ENCODE data around the gene MED8. TPM values are rescaled to one million over a fixed set of nuclear protein-coding genes. Genes with fewer than 3 reads are reported as not detected.

Gene MED8
- total and polyA plus RNA-seq, 2 of the 13 experiments (the other 11 are each of a cell fraction or from before 2014, with no cell fraction given): 16.9 to 77.4 TPM

DNA sequence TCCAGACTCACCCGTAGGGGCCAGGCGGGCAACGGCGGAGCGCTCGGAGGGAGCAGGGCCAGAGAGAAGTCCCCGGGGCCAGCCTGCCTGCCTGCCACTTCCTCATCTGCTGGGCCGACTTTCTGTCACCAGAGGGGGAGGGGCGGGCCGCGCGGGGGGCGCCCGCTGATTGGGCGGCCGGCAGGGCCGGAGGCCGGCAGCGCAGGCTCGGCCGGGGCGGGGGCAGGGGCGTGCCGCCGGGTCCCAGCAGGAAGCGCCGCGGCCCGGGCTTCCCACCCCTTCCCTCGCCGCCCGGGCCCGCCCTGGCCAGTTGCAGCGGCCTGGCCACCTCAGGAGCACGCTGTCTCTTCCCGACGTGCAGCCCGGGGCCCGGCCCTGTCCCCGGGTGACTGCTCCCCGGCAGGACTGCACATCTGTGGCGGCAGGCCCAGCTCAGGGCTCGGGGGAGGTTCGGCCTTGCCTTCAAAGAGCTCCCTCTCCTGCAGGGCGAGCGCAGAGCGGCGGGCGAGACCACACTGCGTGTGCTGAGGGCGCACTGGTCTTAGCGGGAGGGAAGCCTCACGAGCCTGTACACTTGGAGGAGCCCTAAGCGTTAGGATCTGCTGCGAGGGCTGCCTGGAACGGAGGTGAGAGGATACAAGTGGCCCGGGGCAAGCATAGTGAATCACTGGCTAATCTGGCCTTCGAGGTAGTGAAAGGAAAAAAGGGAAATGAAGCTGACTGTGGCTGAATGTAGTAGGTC, 21.5 kb downstream of the MED8 start, which contains the start of gene ELOVL1 (continued):
- TF ChIP-seq, protein P1, sequence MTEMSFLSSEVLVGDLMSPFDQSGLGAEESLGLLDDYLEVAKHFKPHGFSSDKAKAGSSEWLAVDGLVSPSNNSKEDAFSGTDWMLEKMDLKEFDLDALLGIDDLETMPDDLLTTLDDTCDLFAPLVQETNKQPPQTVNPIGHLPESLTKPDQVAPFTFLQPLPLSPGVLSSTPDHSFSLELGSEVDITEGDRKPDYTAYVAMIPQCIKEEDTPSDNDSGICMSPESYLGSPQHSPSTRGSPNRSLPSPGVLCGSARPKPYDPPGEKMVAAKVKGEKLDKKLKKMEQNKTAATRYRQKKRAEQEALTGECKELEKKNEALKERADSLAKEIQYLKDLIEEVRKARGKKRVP (CRISPR knock-in tag; IDR thresholded peaks at IDR 0.05): peak in 1 of 2 experiments; percentile 72; a peak in 1 of 4 replicates
- no peak; the same call in 1 of the 2 replicates for TF ChIP-seq ESRRA (CRISPR knock-in tag; IDR thresholded peaks at IDR 0.05; ENCODE audit: low read depth)
- no peak for TF ChIP-seq ZNF234 (CRISPR knock-in tag; conservative IDR thresholded peaks at IDR 0.05)
- TF ChIP-seq IRX3 (CRISPR knock-in tag; IDR thresholded peaks at IDR 0.05; ENCODE audit: borderline replicate concordance, low read depth): peak; percentile 88; the same call in 1 of the 2 replicates
- TF ChIP-seq ZNF335 (CRISPR knock-in tag; IDR thresholded peaks at IDR 0.05): peak; percentile 64; the same call in 1 of the 2 replicates
- 0 out of 2 replicates have a peak, but pooled peaks have one; percentile 51 for TF ChIP-seq ZNF317 (CRISPR knock-in tag; IDR thresholded peaks at IDR 0.05)
- TF ChIP-seq ZNF883 (CRISPR knock-in tag; IDR thresholded peaks at IDR 0.05; ENCODE audit: not compliant biosample characterization): peak; percentile 92
- TF ChIP-seq, protein P2, sequence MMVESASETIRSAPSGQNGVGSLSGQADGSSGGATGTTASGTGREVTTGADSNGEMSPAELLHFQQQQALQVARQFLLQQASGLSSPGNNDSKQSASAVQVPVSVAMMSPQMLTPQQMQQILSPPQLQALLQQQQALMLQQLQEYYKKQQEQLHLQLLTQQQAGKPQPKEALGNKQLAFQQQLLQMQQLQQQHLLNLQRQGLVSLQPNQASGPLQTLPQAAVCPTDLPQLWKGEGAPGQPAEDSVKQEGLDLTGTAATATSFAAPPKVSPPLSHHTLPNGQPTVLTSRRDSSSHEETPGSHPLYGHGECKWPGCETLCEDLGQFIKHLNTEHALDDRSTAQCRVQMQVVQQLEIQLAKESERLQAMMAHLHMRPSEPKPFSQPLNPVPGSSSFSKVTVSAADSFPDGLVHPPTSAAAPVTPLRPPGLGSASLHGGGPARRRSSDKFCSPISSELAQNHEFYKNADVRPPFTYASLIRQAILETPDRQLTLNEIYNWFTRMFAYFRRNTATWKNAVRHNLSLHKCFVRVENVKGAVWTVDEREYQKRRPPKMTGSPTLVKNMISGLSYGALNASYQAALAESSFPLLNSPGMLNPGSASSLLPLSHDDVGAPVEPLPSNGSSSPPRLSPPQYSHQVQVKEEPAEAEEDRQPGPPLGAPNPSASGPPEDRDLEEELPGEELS (CRISPR knock-in tag; IDR thresholded peaks at IDR 0.05): peak; percentile 37
- TF ChIP-seq, protein P3, sequence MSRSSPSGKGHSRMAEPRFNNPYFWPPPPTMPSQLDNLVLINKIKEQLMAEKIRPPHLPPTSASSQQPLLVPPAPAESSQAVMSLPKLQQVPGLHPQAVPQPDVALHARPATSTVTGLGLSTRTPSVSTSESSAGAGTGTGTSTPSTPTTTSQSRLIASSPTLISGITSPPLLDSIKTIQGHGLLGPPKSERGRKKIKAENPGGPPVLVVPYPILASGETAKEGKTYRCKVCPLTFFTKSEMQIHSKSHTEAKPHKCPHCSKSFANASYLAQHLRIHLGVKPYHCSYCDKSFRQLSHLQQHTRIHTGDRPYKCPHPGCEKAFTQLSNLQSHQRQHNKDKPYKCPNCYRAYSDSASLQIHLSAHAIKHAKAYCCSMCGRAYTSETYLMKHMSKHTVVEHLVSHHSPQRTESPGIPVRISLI (CRISPR knock-in tag; IDR thresholded peaks at IDR 0.05; ENCODE audit: borderline replicate concordance): peak; percentile 36; the same call in 1 of the 2 replicates
- no peak for TF ChIP-seq ZNF629 (CRISPR knock-in tag; conservative IDR thresholded peaks at IDR 0.05)
- TF ChIP-seq ZNF510 (CRISPR knock-in tag; IDR thresholded peaks at IDR 0.05; ENCODE audit: low read depth): no peak
- TF ChIP-seq HINFP (CRISPR knock-in tag; IDR thresholded peaks at IDR 0.05; ENCODE audit: low read depth): peak; percentile 45
- no peak for TF ChIP-seq FOXA1 (IDR thresholded peaks at IDR 0.05)
- peak; percentile 44; the same call in 1 of the 2 replicates for TF ChIP-seq FOXA1 (CRISPR knock-in tag; IDR thresholded peaks at IDR 0.05)
- TF ChIP-seq, protein P4, sequence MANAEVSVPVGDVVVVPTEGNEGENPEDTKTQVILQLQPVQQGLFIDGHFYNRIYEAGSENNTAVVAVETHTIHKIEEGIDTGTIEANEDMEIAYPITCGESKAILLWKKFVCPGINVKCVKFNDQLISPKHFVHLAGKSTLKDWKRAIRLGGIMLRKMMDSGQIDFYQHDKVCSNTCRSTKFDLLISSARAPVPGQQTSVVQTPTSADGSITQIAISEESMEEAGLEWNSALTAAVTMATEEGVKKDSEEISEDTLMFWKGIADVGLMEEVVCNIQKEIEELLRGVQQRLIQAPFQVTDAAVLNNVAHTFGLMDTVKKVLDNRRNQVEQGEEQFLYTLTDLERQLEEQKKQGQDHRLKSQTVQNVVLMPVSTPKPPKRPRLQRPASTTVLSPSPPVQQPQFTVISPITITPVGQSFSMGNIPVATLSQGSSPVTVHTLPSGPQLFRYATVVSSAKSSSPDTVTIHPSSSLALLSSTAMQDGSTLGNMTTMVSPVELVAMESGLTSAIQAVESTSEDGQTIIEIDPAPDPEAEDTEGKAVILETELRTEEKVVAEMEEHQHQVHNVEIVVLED (CRISPR knock-in tag; IDR thresholded peaks at IDR 0.05; ENCODE audit: borderline replicate concordance): no peak
- TF ChIP-seq ZBTB10 (CRISPR knock-in tag; IDR thresholded peaks at IDR 0.05; ENCODE audit: borderline replicate concordance): 0 out of 2 replicates have a peak, but pooled peaks have one; percentile 51
- no peak for TF ChIP-seq GZF1 (CRISPR knock-in tag; IDR thresholded peaks at IDR 0.05)

All from HepG2 (cell line).